Stimulated activated CD4-positive, alpha-beta T cell treated with anti-CD3 and anti-CD28 coated beads, Interleukin-4, amount 100 ng/mL, for 4 hours (primary cell): Measurements from ENCODE around the gene NME7.
"Not testable (repeated sequence)": the region's sequence is repeated elsewhere in the genome, so short reads cannot be mapped to it uniquely, and the experiment has no call there.

Experiments
- DNase-seq, 2 experiments: peaks; one replicate each; pipeline ENCODE4 v3.0.0-alpha.2; 2020

NME7 gene

DNA sequence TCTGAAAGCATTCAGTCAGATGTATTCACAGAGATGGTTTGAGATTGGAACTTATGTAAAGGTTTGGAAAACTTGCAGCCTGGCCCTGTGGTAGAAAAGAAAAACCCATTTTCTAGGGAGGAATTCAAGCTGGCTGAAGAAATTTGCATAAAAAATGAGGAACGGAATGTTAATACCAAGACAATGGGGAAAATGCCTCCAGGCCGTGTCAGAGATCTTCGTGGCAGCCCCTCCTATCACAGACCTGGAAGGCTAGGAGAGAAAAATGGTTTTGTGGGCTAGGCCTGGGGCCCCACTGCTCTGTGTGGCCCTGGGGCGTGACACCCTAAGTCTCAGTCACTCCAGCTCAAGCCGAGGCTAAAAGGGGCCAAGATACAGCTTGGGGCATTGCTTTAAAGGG is 26.7 kb downstream of the NME7 start:
- no peak for DNase-seq

- no peak for DNase-seq
Measured at GRCh38 chr1:169339773-169340172, 27.8 kb downstream of the NME7 start.

DNA sequence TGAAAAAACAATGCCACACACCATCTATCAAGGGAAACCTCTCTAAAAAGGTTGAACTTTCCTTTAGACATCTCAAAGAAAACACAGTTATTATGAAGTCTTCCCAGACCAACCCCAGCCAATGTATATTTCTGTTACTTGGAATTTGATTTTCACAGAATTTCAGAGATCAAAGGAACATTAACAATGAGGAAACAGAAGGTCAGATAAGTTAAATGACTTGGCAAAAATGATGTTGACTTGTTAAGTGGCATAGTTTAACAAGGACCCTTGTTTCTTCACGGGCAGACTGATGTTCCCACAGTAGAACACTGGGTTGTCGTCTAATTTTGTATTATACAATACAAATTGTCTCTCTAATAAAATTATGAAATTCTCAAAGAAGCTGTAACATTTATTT is 29.0 kb downstream of the NME7 start:
- no peak for DNase-seq

DNA sequence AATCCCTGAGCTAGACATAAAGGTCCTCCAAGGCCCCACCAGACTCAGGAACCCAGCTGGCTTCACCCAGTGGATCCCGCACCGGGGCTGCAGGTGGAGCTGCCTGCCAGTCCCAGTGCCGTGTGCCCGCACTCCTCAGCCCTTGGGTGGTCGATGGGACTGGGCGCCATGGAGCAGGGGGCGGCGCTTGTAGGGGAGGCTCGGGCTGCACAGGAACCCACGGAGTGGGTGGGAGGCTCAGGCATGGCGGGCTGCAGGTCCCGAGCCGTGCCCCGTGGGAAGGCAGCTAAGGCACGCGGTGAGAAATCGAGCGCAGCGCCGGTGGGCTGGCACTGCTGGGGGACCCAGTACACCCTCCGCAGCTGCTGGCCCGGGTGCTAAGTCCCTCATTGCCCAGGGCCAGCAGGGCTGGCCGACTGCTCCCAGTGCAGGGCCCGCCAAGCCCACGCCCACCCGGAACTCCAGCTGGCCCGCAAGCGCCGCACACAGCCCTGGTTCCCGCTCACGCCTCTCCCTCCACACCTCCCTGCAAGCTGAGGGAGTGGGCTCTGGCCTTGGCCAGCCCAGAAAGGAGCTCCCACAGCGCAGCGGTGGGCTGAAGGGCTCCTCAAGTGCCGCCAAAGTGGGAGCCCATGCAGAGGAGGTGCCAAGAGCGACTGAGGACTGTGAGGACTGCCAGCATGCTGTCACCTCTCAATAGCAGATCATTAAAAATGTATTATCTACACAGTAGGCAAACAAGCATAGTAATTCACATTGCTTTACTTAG is 30.5 kb downstream of the NME7 start:
- DNase-seq: not testable (repeated sequence)

GRCh38 chr1:169334727-169335126 is 32.9 kb downstream of the NME7 start:
- DNase-seq: not testable (repeated sequence)

GRCh38 chr1:169330927-169331326 is 36.7 kb downstream of the NME7 start:
- no peak for DNase-seq

DNA sequence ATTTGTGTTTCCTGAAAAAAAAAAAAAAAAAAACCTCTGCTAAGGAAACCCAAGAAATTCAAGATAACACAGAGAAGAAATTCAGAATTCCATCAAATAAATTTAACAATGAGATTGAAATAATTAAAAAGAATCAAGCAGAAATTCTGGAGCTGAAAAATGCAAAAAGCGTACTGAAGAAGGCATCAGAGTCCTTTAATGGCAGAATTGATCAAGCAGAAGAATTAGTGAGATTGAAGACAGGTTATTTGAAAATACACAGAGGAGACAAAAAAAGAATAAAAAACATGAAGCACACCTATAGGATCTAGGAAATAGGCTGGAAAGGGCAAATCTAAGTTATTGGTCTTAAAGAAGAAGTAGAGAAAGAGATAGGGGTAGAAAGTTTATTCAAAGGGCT is 38.2 kb downstream of the NME7 start:
- DNase-seq: no peak

DNA sequence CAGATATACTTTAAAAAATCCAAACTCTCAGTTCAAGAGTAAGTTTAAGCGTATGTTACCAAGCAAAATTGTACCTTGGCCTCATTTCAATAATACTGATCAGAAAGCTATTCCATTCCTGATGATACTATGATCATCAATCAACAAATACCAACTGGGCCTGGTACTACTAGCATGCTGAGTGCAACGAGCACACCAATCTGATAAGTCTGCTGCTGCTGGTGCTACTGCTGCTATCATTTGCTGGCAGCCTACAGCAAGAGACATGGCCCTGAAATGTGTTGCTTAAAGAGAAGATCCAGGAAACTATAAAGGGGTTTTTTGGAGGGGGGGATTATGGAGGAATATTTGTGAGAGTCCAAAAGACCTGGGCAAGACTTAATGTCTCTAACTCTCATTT is 39.7 kb downstream of the NME7 start:
- no peak for DNase-seq

DNA sequence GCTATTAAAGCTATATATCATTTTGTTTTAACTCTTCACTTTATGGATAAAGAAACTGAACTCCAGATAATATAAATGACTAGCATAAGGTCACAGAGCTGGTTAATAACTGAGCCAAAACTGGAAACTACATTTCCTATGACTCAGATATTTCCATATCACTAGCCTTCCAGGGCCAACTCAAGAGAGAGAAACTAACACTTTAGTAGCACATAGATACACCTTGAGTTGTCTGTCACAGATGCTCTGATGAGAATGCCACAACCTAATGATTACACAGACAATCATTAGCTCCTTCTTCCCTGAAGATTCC is 40.7 kb downstream of the NME7 start:
- no peak for DNase-seq

- no peak for DNase-seq
Measured at GRCh38 chr1:169326261-169326955, 41.2 kb downstream of the NME7 start.

DNA sequence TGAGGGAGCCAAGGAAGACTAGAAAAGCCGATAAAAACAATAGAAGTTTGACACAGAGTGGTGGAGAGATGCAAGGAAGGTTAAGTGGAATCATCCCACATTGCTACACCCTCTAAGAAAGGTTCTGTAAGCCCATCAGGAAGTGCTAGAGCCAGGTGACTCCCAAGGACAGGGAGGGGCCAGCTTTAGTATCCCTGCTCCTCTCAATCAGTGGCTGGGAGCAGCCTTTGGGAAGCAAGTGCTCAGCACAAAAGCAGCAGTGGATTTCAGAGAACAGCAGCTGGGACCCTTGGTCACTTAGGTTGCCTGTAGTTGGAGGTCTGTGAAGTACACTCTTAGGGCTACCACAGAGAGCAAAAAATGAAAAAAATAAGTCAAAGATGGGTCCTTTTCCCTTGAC is 42.5 kb downstream of the NME7 start:
- no peak for DNase-seq

DNA sequence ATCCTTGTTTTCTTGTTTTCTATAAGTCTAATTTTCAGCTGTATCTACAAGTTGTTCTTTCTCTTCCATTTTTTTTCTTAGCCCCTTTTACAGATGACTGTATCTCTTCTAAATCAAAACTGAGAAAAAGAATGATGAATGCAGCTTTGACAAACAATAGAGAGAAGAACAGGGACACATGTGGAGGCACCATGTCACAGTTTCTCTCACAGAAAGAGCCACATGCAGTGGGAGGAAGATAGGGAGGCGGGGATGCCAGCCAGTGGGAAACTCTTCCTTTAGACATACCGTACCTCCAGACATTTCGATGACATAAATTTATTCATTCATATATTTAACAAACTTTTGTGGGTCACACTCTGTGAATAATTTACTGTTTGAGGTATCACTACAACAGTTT is 45.5 kb downstream of the NME7 start:
- no peak for DNase-seq

DNA sequence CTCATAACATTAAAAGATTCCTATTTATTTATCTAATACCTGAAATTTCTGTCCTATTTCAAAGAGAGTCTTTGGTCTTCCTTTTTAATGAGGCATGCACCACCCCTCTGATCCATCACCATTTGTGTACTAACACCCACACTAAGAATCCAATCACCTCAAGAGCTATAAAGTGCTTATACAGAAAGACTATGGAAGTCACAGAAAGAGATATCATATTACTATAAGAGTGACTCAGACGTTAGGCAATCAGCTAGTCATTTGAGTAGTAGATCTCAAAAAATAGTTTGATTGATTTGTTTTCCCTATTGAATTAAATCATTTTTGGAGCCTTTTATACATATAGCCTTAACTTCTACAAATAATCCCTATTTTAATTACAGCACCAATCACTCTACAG is 46.1 kb downstream of the NME7 start:
- DNase-seq: no peak

DNA sequence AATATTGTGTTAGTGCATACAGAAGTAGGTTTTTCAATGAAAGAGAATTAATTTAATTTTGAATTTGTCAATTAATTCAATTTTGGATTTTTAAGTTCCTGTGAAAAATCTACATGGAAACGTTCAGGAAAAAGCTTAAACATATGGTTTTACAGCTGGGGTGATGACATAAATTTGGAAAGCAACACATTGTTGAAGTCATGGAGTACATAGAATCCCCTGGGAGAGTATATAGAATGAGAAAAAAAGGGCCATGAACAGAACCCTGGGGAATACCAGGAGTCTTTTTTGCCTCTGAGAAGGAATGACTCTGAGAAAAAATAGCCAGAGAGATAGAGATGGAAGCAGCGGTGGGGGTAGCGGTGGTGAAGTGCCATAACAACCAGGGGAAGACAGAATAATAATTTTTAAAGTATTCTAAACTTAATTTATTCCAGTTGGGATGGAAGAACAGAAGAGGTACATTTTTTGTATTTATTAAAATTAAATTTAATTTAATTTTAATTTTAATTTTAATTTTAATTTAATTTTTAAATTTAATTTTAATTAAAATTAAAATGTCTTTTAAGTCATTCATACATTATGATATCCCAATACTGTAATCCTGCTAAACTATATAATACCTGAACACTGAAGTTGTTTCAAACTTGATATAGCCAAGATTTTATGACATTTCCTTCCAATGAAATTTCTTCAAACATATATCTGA is 48.9 kb downstream of the NME7 start:
- no peak for DNase-seq

DNA sequence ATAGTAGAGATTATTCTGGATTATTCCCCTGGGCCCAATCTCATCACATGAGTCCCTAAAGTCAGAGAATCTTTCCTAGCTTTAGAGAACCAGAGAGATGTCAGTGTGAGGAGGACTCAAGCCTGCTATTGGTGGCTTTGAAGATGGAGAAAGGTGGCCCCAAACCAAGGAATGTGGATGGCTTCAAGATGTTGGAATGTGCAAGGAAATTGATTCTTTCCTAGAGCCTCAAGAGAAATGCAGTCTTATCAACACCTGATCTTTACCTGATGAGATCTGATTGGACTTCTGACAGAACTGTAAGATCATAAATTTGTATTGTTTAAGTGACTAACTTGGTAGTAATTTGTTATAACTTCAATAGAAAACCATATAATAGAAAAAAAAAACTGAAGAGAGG is 51.0 kb downstream of the NME7 start:
- DNase-seq: no peak

DNA sequence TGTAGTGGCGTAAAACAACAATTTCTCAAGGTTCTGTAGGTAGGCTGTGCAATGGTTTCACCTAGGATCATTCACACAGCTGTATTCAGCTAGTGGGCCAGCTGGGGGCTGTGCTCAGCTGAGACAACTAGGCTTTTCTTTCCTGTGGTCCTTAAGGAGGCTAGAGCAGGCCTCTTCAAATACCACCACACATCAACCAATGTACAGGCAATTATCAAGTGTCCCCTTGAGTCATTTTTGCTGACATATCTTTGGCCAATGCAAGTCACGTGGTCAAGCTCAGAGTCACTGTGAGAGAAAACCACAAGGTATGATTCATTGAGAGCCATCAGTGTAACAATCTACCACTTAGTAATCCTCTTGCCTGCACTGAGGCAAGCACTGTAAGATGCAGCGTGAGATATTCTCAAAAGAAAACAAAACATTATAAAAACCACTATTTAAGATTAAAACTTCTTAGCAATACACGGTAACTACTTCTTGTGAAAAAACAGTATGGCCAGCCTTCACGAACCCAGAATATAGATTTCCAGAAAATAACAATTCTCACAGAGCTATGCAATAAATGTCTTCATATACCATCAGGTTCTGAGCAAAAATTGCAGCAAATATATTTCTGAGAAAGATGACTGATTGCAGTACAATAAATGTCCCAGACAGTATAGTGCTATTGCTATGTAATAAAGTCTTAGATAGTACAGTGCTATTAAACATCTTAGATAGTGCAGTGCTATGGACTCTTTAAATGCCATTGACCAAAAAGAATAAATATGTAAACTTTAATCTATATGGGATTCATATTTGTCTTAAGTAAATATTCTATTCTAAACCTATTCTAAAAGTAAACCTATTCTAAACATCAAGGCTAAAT is 55.3 kb downstream of the NME7 start:
- DNase-seq: peak in 1 of 2 experiments; percentile 32

DNA sequence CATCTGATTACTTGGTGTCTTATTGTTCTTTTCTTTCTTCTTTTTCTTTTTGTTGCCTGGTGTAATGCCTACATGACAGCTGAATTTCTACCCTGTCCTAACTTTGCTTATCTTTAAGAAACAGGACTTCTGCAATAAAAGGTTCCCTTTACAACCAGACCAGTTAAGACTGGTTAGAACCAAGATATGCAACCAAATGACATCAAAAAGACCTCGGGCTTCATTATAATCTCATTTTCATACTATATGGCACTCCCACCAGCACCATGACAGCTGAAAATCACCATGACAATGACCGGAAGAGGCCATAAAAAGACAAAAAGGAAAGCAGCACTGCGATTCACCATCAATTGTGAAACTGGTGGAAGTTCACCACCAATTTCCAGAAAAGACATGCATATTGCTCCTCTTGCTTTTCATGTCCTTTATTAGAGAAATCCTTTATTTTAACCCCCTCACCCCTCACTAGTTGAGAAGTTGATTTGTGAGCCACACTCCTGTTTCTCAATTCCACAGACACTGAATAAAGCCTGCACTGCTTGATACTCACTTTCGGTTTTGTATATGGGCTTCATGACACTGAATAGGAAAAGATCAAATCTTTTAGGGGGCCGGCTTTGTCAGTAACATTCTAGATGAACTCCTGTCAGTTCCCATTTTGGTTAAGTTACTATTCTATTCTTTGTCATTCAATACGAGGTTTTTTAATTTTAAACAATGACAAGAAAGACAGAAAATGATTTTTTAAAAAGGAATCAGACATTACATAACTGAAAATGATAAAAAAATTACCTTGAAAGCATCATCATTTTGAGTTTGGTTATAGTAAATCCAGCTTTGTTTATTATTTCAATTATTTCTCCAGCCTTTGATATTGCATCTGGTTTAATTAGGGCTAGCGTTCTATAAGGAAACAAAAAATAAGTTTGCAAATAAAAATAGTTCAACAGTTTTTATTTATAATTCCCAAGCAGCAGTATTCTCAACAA is 58.1 kb downstream of the NME7 start:
- no peak for DNase-seq

DNA sequence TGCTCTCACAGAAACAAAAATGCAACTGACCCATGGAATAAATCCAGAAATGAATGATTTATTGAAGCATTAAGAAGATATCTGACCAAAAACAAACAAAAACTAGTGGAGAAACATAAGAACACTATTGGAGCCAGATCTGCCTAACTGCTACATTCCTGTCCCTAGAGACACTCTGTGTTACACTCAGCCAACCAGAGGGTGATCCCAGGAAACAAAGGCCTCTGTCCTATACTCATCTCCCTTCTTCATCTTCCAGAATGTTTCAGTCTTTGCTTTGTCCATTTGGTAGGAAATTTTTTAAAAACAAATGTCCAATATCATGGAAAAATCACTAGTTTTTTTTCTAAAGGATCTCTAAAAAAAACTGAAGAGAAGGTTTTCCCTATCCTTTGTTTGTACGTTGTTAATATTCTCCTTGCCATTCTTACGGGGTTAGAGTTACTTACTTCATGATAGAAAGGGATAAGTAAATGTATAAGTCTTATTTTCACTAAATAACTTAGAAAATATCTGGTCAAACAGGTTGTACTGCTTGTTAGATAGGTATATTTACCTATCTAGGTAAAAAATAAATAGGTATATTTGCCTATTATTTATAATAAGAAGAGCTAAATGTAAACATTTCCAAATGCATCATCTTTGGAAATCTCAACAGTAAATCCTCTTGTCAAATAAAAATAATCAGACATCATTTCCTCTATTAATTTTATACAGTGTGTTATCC is 59.1 kb downstream of the NME7 start:
- no peak for DNase-seq

DNA sequence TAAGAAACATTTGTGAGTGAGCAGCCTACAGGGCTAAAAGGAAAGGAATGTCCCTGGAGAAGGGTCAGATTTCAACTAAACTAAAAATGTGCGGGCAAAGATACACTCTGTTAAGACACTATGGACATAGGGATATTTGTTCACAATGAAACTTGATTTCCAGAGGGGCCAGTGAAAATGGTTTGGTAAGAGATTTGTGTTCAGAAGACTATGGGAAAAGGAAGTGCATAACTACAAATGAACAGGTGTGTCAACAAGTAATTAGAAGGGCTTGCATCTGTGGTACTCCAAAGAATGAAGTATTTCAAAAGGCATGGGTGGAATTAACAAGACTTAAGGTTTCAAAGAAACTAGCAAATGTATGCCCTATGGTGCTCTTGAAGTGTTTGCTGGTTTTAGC is 60.4 kb downstream of the NME7 start:
- DNase-seq: no peak

DNA sequence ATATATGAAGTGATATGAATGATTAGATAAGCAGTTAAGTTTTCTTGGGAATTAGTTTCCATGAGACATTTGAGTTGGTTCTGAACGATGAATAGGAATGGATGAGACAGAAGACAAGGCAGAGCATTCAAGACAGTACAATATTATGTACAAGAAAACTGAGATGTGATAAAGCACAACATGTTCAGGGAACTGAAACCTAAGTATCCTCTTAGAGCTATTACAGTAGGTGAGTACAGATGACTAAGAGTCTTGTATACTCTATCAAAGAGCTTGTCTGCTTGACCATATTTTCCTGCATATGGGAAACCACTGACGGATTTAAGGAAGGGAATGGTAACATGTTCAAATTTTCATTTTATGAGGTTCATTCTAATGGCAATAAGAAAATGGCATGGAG is 61.6 kb downstream of the NME7 start:
- DNase-seq: no peak

- DNase-seq: no peak
Measured at GRCh38 chr1:169305356-169305755, 62.2 kb downstream of the NME7 start.
